Adrenal gland (tissue), 12 donors: Measurements from ENCODE around the gene CALB2. TPM values are rescaled to one million over a fixed set of nuclear protein-coding genes. Genes with fewer than 3 reads are reported as not detected.

Experiments used
- DNase-seq, 7 donors: peaks; one replicate each; pipeline ENCODE4 v3.0.0-alpha.2; 2019 to 2020
- H3K27ac ChIP-seq, 5 donors: fragments of 200-600 bp; sonication (generic) in 4 of 5; 1 replicate in 3 of 5; 2 replicates in 2 of 5; pipeline versions ENCODE4 v1.5.1 to v1.8.0; 2016 to 2020; ENCODE audit warnings: mild to moderate bottlenecking in 1 of 5
- H3K27me3 ChIP-seq: fragments of 200-600 bp; 2 replicates; pipeline ENCODE4 v1.8.0; 2021
- H3K36me3 ChIP-seq, 2 donors: fragments of 200-600 bp; replicated peaks in 1 of 2; 1 replicate in 1 of 2; 2 replicates in 1 of 2; pipeline versions ENCODE4 v1.5.1 to v1.8.0; 2018 to 2022
- H3K4me1 ChIP-seq, 2 donors: fragments of 200-600 bp; replicated peaks in 1 of 2; 1 replicate in 1 of 2; 2 replicates in 1 of 2; pipeline versions ENCODE4 v1.5.1 to v1.8.0; 2018 to 2021
- H3K4me3 ChIP-seq, 4 donors: fragments of 200-600 bp; sonication (generic) in 3 of 4; one replicate each; pipeline ENCODE4 v1.5.1; 2016 to 2018
- H3K9me3 ChIP-seq, 3 donors: fragments of 200-600 bp; sonication (generic) in 1 of 3; replicated peaks in 1 of 3; 1 replicate in 2 of 3; 2 replicates in 1 of 3; pipeline versions ENCODE4 v1.5.1 to v1.8.0; 2016 to 2021
- CTCF ChIP-seq, 6 experiments: fragments of 450-650 bp in 4 of 6; fragments of 200-600 bp in 2 of 6; sonication (generic) in 1 of 6; IDR thresholded peaks; 1 replicate in 5 of 6; 2 replicates in 1 of 6; pipeline versions ENCODE4 v1.5.1 to v1.8.0; 2016 to 2021; ENCODE audit warnings: antibody characterized with exemption in 6 of 6, mild to moderate bottlenecking in 2 of 6, moderate library complexity in 1 of 6
- POLR2A ChIP-seq, 2 donors: fragments of 450-650 bp; IDR thresholded peaks; one replicate each; pipeline ENCODE4 v1.6.1; 2017; ENCODE audit warnings: antibody characterized with exemption in 2 of 2, mild to moderate bottlenecking in 2 of 2, moderate library complexity in 1 of 2
- WGBS, 4 donors: extraction: QIAGEN DNeasy Blood & Tissue Kit in 2 of 4; methylation state at CpG; one replicate each; pipeline versions ENCODE4 v1.1.5 to v1.1.7; 2013 to 2017; 5-methylcytosine and 5-hydroxymethylcytosine counted together
- intact Hi-C, 2 donors: fragments of 100-400 bp; cut with DNase I; formaldehyde crosslinking; loops; one replicate each; pipeline versions ENCODE4 v1.14.1 to v1.15.0; 2022 to 2023
- polyA plus RNA-seq, 3 donors: library from polyadenylated mRNA; stranded (reverse); fragments of 200-250 nt in 2 of 3; fragments of 350-450 nt in 1 of 3; fragmentation: Illumina TruSeq in 1 of 3; extraction: RNeasy Lipid Tissue Mini Kit (QIAGEN cat#74804) in 1 of 3; gene quantifications; one replicate each; pipeline ENCODE4 v1.2.3, GENCODE V29; 2013 to 2014
- total RNA-seq, 9 donors: library from RNA; depleted of rRNA in 4 of 9; stranded (reverse); fragments of >200 nt in 4 of 9; fragments of 120-200 nt in 1 of 9; fragmentation: NEBNext Ultra II Directional in 1 of 9; extraction: Animal tissue kit (Norgen Biotek cat#: 25700) in 1 of 9; gene quantifications; one replicate each; pipeline versions ENCODE4 v1.1.0 to v1.2.4, GENCODE V29; 2013 to 2023
- donor health status: healthy with polysubstance abuse.
- donor health status: Bipolar disorder and iron deficiency.
- donor health status: DM: yes; HTN: yes; CAD: no.
- donor health status: DM: no; HTN: no; CAD: no.
- donor health status: DM: no; HTN: no; CAD: no.
- donor health status: DM: yes; HTN: yes; CAD: no.

CALB2 gene
- total and polyA plus RNA-seq, 12 donors = 0.83 to 68.5 (median 33.0) TPM

- no peak overlapping the region for H3K4me3 ChIP-seq
- intact Hi-C loops = no loop called here
- no peaks in the 10 kb centered on the region for H3K36me3 ChIP-seq
- no peak for TF ChIP-seq POLR2A (IDR thresholded peaks at IDR 0.05)
- no peak for TF ChIP-seq CTCF (IDR thresholded peaks at IDR 0.05)
- H3K27ac ChIP-seq = no peak overlapping the region
- H3K27me3 ChIP-seq = no peaks in the 10 kb centered on the region
- no peaks in the 10 kb centered on the region for H3K4me1 ChIP-seq
- no peak for DNase-seq
- 58 to 72% (median 69%) methylated on average over 11 of the region's 11 CpGs for WGBS, 4 donors
- no peaks in the 10 kb centered on the region for H3K9me3 ChIP-seq
Measured at GRCh38 chr16:71369494-71369893, 11.0 kb downstream of the CALB2 start.

- H3K4me1 ChIP-seq = no peaks in the 10 kb centered on the region
- 62 to 88% (median 85%) methylated on average over 2 of the region's 2 CpGs for WGBS, 4 donors
- H3K9me3 ChIP-seq = no peaks in the 10 kb centered on the region
- H3K27me3 ChIP-seq = no peaks in the 10 kb centered on the region
- intact Hi-C loops = no loop called here
- no peaks in the 10 kb centered on the region for H3K36me3 ChIP-seq
- H3K27ac ChIP-seq = no peak overlapping the region
- H3K4me3 ChIP-seq = no peak overlapping the region
- TF ChIP-seq CTCF (IDR thresholded peaks at IDR 0.05) (no peak), POLR2A (IDR thresholded peaks at IDR 0.05) (no peak)
- DNase-seq = no peak
Measured at GRCh38 chr16:71371237-71371636, 12.7 kb downstream of the CALB2 start.

- no peak overlapping the region for H3K27ac ChIP-seq
- no peaks in the 10 kb centered on the region for H3K27me3 ChIP-seq
- peak in 1 of 7 donors; percentile 21 for DNase-seq
- intact Hi-C loops = no loop called here
- no peaks in the 10 kb centered on the region for H3K9me3 ChIP-seq
- no peaks in the 10 kb centered on the region for H3K36me3 ChIP-seq
- no peak overlapping the region for H3K4me3 ChIP-seq
- TF ChIP-seq POLR2A (IDR thresholded peaks at IDR 0.05) (no peak), CTCF (IDR thresholded peaks at IDR 0.05) (no peak)
- no peaks in the 10 kb centered on the region for H3K4me1 ChIP-seq
- WGBS, 4 donors = 60 to 69% (median 65%) methylated on average over 8 of the region's 8 CpGs
Measured at GRCh38 chr16:71373073-71373472, 14.6 kb downstream of the CALB2 start.

GRCh38 chr16:71376465-71377157 is 18.1 kb downstream of the CALB2 start:
- Histone ChIP-seq H3K4me3 (no peak overlapping the region), H3K36me3 (no peaks in the 10 kb centered on the region), H3K27me3 (no peaks in the 10 kb centered on the region), H3K27ac (no peak overlapping the region), H3K9me3 (no peaks in the 10 kb centered on the region), H3K4me1 (no peaks in the 10 kb centered on the region)
- intact Hi-C loops = no loop called here
- TF ChIP-seq POLR2A (IDR thresholded peaks at IDR 0.05) (no peak), CTCF (IDR thresholded peaks at IDR 0.05) (no peak)
- WGBS, 4 donors = 79 to 87% (median 86%) methylated on average over 5 of the region's 5 CpGs
- DNase-seq = no peak
